Muscle of arm (tissue), 12 donors: Measurements from ENCODE around the gene NOP9. TPM values are rescaled to one million over a fixed set of nuclear protein-coding genes. Genes with fewer than 3 reads are reported as not detected.
"Not testable (repeated sequence)": the region's sequence is repeated elsewhere in the genome, so short reads cannot be mapped to it uniquely, and the experiment has no call there.

Source experiments
- DNase-seq: peaks from one replicate; pipeline ENCODE4 v3.0.0-alpha.2; 2013
- polyA plus RNA-seq, 12 donors: library from polyadenylated mRNA; unstranded; fragments of 120-200 nt; gene quantifications; one replicate each; pipeline ENCODE4 v1.2.1, GENCODE V29; 2013; ENCODE audit not compliant: insufficient read length in 12 of 12

NOP9 gene
- polyA plus RNA-seq, 12 donors, result 18.0 to 23.6 (median 20.5) TPM; not detected in 1

GRCh38 chr14:24343795-24344660 is 44.4 kb downstream of the NOP9 start:
- DNase-seq, result no peak

- DNase-seq, result no peak
Measured at GRCh38 chr14:24347134-24347533, 47.5 kb downstream of the NOP9 start.

GRCh38 chr14:24348186-24348585 is 48.5 kb downstream of the NOP9 start:
- DNase-seq, result no peak

- DNase-seq, result no peak
Measured at GRCh38 chr14:24349742-24350141, 50.1 kb downstream of the NOP9 start.

- no peak for DNase-seq
Measured at GRCh38 chr14:24351517-24351916, 51.9 kb downstream of the NOP9 start.

- DNase-seq, result no peak
Measured at GRCh38 chr14:24353559-24354481, 54.2 kb downstream of the NOP9 start.

- DNase-seq, result not testable (repeated sequence)
Measured at GRCh38 chr14:24354482-24354825, 54.8 kb downstream of the NOP9 start.

- no peak for DNase-seq
Measured at GRCh38 chr14:24355009-24355408, 55.4 kb downstream of the NOP9 start.

- no peak for DNase-seq
Measured at GRCh38 chr14:24356208-24356607, 56.6 kb downstream of the NOP9 start.

Other genes starting within 250 kb of the NOP9 start
- gene CARMIL3, start 247.8 kb upstream of the NOP9 start, polyA plus RNA-seq, result under 1 TPM in 10 of 12 donors, not detected in 2; 0.09 to 0.74 (median 0.22) TPM
- under 1 TPM in 2 of 12 donors, not detected in 10; 0.08 to 0.21 TPM for gene CPNE6, start 228.3 kb upstream of the NOP9 start, polyA plus RNA-seq
- gene PCK2, start 205.5 kb upstream of the NOP9 start, polyA plus RNA-seq, result 10 to 100 TPM in 1 of 12 donors, 1 to 10 TPM in 10, not detected in 1; 2.2 to 17.9 (median 3.5) TPM
- gene DCAF11, start 185.1 kb upstream of the NOP9 start, polyA plus RNA-seq, result 10 to 100 TPM in 11 of 12 donors, not detected in 1; 35.5 to 53.7 (median 40.5) TPM
- gene NRL, start 184.9 kb upstream of the NOP9 start, polyA plus RNA-seq, result 1 to 10 TPM in 7 of 12 donors, under 1 TPM in 3, not detected in 2; 0.82 to 1.9 (median 1.4) TPM
- gene FITM1, start 169.2 kb upstream of the NOP9 start, polyA plus RNA-seq, result 100 to 1,000 TPM in 6 of 12 donors, 10 to 100 TPM in 5, not detected in 1; 54.9 to 160 (median 102) TPM
- 100 to 1,000 TPM in 9 of 12 donors, 10 to 100 TPM in 2, not detected in 1; 67.3 to 116 (median 106) TPM for gene PSME1, start 163.7 kb upstream of the NOP9 start, polyA plus RNA-seq
- gene EMC9, start 158.3 kb upstream of the NOP9 start, polyA plus RNA-seq, result 10 to 100 TPM in 11 of 12 donors, not detected in 1; 21.0 to 38.3 (median 25.8) TPM
- gene PSME2, start 153.2 kb upstream of the NOP9 start, polyA plus RNA-seq, result 100 to 1,000 TPM in 4 of 12 donors, 10 to 100 TPM in 7, not detected in 1; 68.9 to 105 (median 90.2) TPM
- 10 to 100 TPM in 11 of 12 donors, not detected in 1; 27.3 to 75.4 (median 35.6) TPM for gene RNF31, start 152.4 kb upstream of the NOP9 start, polyA plus RNA-seq
- gene IRF9, start 138.6 kb upstream of the NOP9 start, polyA plus RNA-seq, result 10 to 100 TPM in 11 of 12 donors, not detected in 1; 18.1 to 46.6 (median 25.9) TPM
- 10 to 100 TPM in 4 of 12 donors, 1 to 10 TPM in 7, not detected in 1; 5.7 to 52.4 (median 8.6) TPM for gene REC8, start 127.8 kb upstream of the NOP9 start, polyA plus RNA-seq
- 10 to 100 TPM in 11 of 12 donors, not detected in 1; 17.5 to 32.3 (median 24.2) TPM for gene IPO4, start 111.0 kb upstream of the NOP9 start, polyA plus RNA-seq
- 10 to 100 TPM in 11 of 12 donors, not detected in 1; 13.2 to 60.8 (median 17.5) TPM for gene TM9SF1, start 104.4 kb upstream of the NOP9 start, polyA plus RNA-seq
- 10 to 100 TPM in 1 of 12 donors, 1 to 10 TPM in 9, not detected in 2; 2.0 to 10.1 (median 4.7) TPM for gene TSSK4, start 94.2 kb upstream of the NOP9 start, polyA plus RNA-seq
- gene CHMP4A, start 86.4 kb upstream of the NOP9 start, polyA plus RNA-seq, result 10 to 100 TPM in 11 of 12 donors, not detected in 1; 27.6 to 61.9 (median 36.6) TPM
- 10 to 100 TPM in 4 of 12 donors, 1 to 10 TPM in 7, not detected in 1; 4.6 to 33.0 (median 8.7) TPM for gene MDP1, start 83.8 kb upstream of the NOP9 start, polyA plus RNA-seq
- 100 to 1,000 TPM in 11 of 12 donors, not detected in 1; 123 to 211 (median 177) TPM for gene NEDD8, start 67.5 kb upstream of the NOP9 start, polyA plus RNA-seq
- 10 to 100 TPM in 11 of 12 donors, not detected in 1; 39.8 to 82.9 (median 54.4) TPM for gene GMPR2, start 66.9 kb upstream of the NOP9 start, polyA plus RNA-seq
- 10 to 100 TPM in 11 of 12 donors, not detected in 1; 35.0 to 46.2 (median 43.5) TPM for gene TINF2, start 57.2 kb upstream of the NOP9 start, polyA plus RNA-seq
- 1 to 10 TPM in 8 of 12 donors, under 1 TPM in 2, not detected in 2; 0.64 to 7.2 (median 1.4) TPM for gene TGM1, start 36.7 kb upstream of the NOP9 start, polyA plus RNA-seq
- 10 to 100 TPM in 9 of 12 donors, 1 to 10 TPM in 1, not detected in 2; 9.9 to 25.5 (median 13.5) TPM for gene RABGGTA, start 28.3 kb upstream of the NOP9 start, polyA plus RNA-seq
- 10 to 100 TPM in 10 of 12 donors, 1 to 10 TPM in 1, not detected in 1; 9.8 to 25.1 (median 16.9) TPM for gene DHRS1, start 70 bp upstream of the NOP9 start, polyA plus RNA-seq
- gene CIDEB, start 8.1 kb downstream of the NOP9 start, polyA plus RNA-seq, result 10 to 100 TPM in 6 of 12 donors, 1 to 10 TPM in 5, not detected in 1; 7.3 to 28.8 (median 11.2) TPM
- gene LTB4R2, start 10.3 kb downstream of the NOP9 start, polyA plus RNA-seq, result 1 to 10 TPM in 11 of 12 donors, not detected in 1; 1.6 to 7.2 (median 2.7) TPM
- gene LTB4R, start 11.7 kb downstream of the NOP9 start, polyA plus RNA-seq, result 10 to 100 TPM in 1 of 12 donors, 1 to 10 TPM in 9, not detected in 2; 2.2 to 15.8 (median 3.2) TPM
- gene ADCY4, start 35.2 kb downstream of the NOP9 start, polyA plus RNA-seq, result 10 to 100 TPM in 10 of 12 donors, 1 to 10 TPM in 1, not detected in 1; 8.4 to 26.2 (median 16.9) TPM
- 1 to 10 TPM in 9 of 12 donors, under 1 TPM in 1, not detected in 2; 0.96 to 5.6 (median 1.3) TPM for gene RIPK3, start 40.1 kb downstream of the NOP9 start, polyA plus RNA-seq
- gene NFATC4, start 68.3 kb downstream of the NOP9 start, polyA plus RNA-seq, result 100 to 1,000 TPM in 1 of 12 donors, 10 to 100 TPM in 10, not detected in 1; 20.7 to 152 (median 40.4) TPM
- gene NYNRIN, start 99.2 kb downstream of the NOP9 start, polyA plus RNA-seq, result 10 to 100 TPM; 19.2 to 60.0 (median 30.0) TPM
- 1 to 10 TPM in 11 of 12 donors, not detected in 1; 1.6 to 7.4 (median 2.2) TPM for gene CBLN3, start 129.8 kb downstream of the NOP9 start, polyA plus RNA-seq
- 10 to 100 TPM in 11 of 12 donors, not detected in 1; 31.7 to 65.4 (median 36.7) TPM for gene KHNYN, start 130.1 kb downstream of the NOP9 start, polyA plus RNA-seq
- 10 to 100 TPM in 11 of 12 donors, not detected in 1; 34.9 to 53.3 (median 44.8) TPM for gene SDR39U1, start 142.9 kb downstream of the NOP9 start, polyA plus RNA-seq
- under 1 TPM in 4 of 12 donors, not detected in 8; 0.26 to 0.53 (median 0.42) TPM for gene CMA1, start 208.4 kb downstream of the NOP9 start, polyA plus RNA-seq